ENCODE results near the gene NPL.

The NPL gene

DNA sequence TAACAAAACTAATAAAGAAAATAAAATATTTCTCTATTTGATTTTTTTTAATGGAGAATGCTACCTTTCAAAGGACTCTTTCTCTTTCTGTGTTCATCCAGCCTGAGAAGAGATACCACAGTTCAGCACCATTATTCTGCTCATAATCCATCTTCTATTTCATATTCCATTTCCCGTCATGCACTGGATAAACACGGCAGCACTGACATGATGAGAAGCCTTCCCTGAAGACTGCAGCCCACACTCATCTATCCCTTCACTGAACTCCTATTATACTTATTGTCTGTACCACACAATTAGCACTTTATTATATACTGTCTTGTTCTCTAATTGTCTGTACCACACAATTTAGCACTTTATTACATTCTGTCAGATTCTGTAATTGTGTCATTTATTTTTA, 10.7 kb upstream of the NPL start:
- no peak for DNase-seq (ENCODE audit: low spot score)

GRCh38 chr1:182779530-182779929, 10.0 kb upstream of the NPL start:
- no peak for DNase-seq (ENCODE audit: low spot score)

DNA sequence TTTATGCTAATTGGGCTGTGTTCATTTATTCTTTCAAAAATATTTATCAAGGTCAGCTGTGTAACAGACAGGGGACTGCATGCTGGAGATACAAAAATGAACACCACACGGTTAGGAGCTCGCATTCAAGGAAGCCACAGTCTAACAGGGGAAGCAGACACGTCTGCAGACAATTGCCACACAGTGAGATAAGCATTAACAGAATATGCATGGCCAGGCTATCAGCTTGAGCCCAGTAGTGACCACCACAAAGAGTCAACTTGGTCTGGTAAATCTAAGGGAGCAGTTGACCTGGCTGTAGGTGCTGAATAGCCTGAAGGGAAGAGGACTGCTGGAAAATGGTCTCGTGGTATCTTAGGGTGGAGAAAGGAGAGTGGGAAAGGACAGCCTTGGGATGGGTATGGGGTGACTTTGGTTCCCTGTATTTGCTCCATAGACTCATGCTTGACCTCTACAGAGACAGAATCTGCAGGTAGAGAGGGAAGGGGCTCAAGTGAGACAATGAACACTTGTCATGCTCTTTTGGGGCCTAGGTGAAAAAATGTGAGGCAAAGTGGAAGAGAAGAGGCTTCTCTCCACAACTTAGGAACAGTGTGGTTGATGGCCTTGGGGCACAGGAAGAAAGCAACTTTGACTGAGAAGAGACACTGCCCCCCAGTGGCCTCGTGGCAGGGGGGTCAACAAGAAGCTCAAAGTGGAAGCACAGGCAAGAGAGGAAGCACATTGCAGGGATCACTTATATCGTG, 7.6 kb upstream of the NPL start:
- DNase-seq (ENCODE audit: low spot score) = peak; percentile 93

GRCh38 chr1:182782587-182782913, 7.0 kb upstream of the NPL start:
- DNase-seq (ENCODE audit: low spot score) = no peak

- peak; percentile 73 for DNase-seq (ENCODE audit: low spot score)
Measured at GRCh38 chr1:182783068-182783467, 6.5 kb upstream of the NPL start.

DNA sequence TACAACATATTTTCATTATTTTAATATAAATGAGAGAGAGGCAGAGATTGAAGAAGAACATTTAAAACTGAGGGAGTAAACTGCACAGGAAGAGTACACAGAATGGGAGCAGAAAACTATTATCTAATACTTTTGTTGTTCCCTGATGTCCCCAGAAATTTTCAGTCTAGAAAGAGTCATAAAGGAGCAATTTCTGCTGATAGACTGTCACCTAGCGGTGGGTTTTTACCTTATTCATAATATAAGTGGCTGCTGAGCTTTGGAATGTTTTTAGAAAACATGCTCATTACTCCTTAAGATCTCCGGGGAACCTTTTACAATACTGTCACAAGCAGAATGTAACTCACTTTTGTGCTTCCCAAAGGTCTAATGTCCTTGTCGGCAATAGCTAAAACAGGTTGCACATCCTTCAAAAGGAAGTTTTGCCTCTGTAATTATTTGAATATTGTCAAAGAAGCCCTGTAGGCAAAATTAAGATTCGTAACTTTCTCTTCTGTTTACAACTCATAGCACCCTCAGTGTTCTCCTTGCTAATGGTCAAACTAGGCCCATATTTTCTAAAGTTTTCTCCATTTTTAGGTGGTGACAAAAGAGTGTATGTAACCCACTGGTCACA, 4.9 kb upstream of the NPL start:
- peak; percentile 90 for DNase-seq (ENCODE audit: low spot score)

- DNase-seq (ENCODE audit: low spot score) = no peak
Measured at GRCh38 chr1:182785181-182785580, 4.4 kb upstream of the NPL start.

- peak; percentile 67 for DNase-seq (ENCODE audit: low spot score)
Measured at GRCh38 chr1:182786223-182786994, 3.2 kb upstream of the NPL start.

GRCh38 chr1:182786995-182787324, 2.6 kb upstream of the NPL start:
- DNase-seq (ENCODE audit: low spot score) = no peak

GRCh38 chr1:182791281-182792179, 2.0 kb downstream of the NPL start:
- no peak for DNase-seq (ENCODE audit: low spot score)

DNA sequence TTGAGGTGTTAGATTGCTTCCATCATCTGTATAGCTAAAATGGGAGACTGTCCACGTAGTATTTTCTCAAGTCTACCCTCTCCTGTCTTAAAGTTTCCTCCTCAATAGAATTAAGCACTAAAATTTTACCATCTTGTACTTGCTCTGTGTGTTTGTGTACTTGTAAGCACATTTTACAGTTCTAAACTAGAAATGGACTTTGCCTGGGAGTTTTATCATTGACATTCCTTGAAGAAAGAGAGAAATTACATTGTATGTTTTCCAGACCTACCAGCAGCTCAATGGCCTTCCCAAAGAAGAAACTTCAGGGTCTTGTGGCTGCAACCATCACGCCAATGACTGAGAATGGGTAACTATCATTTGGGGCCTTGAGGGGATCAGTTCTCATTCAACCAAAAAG, 4.5 kb downstream of the NPL start:
- no peak for DNase-seq (ENCODE audit: low spot score)

DNA sequence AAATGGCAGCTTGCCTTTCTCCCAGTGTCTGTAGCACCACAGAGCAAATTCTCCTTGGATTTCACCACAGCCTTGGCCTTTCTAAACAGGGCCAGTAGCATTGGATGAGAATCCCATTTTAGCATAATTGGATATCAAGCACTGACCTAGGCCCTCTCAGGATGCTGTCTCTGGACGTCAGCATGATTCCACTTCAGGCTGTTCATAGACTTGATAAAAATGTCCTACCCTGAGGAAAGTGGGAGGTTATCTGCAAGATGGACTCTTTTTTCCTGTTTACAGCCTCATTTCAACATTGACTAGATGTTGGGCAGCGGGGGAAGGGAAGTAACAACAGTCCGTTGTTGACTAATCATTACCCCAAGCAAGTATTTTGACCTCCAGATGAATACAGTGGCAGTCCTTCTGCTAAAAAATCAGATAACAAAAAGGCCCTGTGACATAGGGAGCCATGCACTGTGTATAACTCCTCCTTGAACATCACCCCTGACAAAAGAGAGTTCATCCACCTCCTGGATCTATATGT, 5.2 kb downstream of the NPL start:
- no peak for DNase-seq (ENCODE audit: low spot score)

GRCh38 chr1:182795563-182796228, 6.1 kb downstream of the NPL start:
- DNase-seq (ENCODE audit: low spot score) = peak; percentile 83

DNA sequence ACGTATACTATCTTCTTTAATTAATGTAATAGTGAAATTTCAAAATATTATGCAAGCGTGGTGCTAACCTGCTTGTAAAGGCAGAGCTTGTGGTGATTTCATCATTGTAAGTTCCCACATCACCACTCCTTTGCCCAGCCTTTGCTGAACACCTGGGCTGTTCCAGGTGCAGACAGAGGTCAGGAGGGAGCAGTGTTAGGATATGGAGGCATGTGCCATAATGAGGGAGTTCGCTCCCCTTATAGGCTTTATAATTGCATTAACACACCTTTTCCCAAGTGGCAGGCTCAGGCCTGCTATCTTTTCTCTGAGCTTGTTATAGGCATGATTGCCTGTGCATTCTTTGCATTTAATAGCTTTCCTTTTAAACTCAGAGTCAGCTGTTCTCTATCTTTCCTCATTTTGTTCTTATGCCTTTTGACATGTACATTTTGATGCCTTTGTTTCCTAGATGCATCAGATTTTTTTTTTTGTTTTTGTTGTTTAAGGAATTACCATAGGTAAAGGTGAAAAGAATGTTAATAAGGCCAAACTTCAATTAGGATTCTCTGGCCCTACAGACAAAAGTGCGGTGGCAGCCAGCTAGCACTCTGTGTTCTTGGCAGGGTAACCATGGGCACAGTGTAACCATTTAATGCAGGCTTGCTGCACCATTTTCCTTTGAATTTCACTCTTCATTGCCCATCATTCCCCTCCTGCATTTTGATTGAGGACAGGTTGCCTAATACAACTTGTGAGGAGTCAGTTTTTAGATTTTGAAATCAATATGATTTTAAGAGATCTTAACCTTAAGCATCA, 12.6 kb downstream of the NPL start:
- no peak for DNase-seq (ENCODE audit: low spot score)

GRCh38 chr1:182803846-182804245, 14.3 kb downstream of the NPL start:
- no peak for DNase-seq (ENCODE audit: low spot score)

- DNase-seq (ENCODE audit: low spot score) = no peak
Measured at GRCh38 chr1:182806015-182806678, 16.6 kb downstream of the NPL start.

GRCh38 chr1:182807907-182808306, 18.3 kb downstream of the NPL start:
- no peak for DNase-seq (ENCODE audit: low spot score)

DNA sequence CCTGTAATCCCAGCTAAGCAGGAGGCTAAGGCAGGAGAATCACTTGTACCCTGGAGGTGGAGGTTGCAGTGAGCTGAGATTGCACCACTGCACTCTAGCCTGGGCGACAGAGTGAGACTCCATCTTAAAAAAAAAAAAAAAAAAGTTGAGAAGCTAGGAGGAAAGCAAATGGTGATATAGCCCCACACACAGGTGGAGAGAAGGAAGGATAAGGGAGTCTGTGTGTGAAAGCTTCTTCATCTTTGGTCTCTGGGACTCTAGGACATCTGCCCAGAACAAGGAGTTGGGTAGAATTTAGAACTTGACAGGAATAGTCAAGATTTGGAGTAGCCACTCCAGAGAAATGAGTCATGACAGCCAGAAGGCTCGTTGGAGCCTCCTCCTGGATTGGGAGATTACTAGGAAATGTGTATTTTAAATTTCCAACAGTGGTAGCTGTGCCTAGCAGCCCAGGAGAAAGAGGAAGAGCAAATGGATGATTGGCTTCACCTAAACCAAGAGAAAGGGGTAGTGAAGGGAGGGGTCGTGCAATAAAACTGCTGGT, 19.9 kb downstream of the NPL start:
- DNase-seq (ENCODE audit: low spot score) = no peak

DNA sequence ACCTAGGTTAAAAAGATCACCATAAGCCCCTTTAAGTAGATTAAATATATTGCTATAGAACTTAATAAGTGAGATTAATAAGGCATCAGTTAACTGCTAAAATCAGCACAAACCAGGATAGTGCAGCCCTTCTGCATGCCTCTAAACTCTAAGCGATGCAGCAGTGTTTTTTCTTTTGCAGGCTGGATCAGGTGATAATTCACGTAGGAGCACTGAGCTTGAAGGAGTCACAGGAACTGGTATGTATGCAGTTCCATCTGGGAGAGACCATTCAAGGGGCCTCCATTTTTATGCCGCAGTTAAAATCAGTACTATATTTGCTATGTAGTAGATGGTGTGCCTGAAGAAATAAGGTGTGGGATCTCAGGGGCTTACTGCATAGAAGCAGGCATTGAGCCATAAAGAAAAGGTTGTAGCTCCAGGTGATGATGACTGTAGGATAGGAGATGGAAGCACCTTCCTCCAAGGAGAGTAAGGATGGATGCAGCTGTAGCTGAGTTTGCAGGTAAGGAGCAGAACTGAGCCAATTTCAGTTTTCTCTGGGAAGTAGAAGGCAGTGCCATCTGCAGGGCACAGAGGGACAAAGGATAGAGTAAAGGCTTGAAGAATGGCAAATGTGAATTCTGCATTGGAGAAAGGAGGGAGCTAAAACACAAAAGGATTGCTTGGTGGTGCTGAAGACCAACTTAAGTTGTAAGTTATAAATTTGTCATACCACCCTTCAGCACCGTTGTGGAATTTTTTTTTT, 22.6 kb downstream of the NPL start:
- no peak for DNase-seq (ENCODE audit: low spot score)
